SK-N-MC (cell line): Measurements from ENCODE around the gene OR51E2.

ENCODE experiments used
- DNase-seq: peaks from one replicate; pipeline ENCODE4 v3.0.0-alpha.2; 2011; ENCODE audit warnings: low read depth, low spot score
- H3K27ac ChIP-seq: fragments of 200-600 bp; sonication (generic); 2 replicates; pipeline ENCODE4 v1.5.1; 2016; ENCODE audit warnings: mixed run types
- H3K36me3 ChIP-seq: fragments of 200-600 bp; sonication (generic); 2 replicates; pipeline ENCODE4 v1.6.1; 2017; ENCODE audit warnings: antibody characterized with exemption, low read length, mixed read lengths; ENCODE audit not compliant: insufficient read depth
- H3K4me3 ChIP-seq: fragments of 200-600 bp; sonication (generic); 2 replicates; pipeline ENCODE4 v1.5.1; 2016
- H3K9ac ChIP-seq: fragments of 200-600 bp; sonication (generic); 2 replicates; pipeline ENCODE4 v1.8.0; 2017; ENCODE audit warnings: mixed run types, mixed read lengths; ENCODE audit not compliant: insufficient read length
- H3K9me3 ChIP-seq: fragments of 200-600 bp; sonication (generic); 2 replicates; pipeline ENCODE4 v1.6.1; 2017; ENCODE audit warnings: low read depth, mild to moderate bottlenecking, antibody characterized with exemption, low read length, moderate library complexity, mixed read lengths
- EZH2 ChIP-seq: fragments of 200-600 bp; sonication (generic); IDR thresholded peaks from one replicate; pipeline ENCODE4 v1.6.1; 2017; ENCODE audit warnings: antibody characterized with exemption
- FOXP2 ChIP-seq: optimal IDR thresholded peaks from 2 replicates; pipeline ENCODE3; 2011; ENCODE audit warnings: mild to moderate bottlenecking, moderate library complexity; ENCODE audit not compliant: insufficient read depth; ENCODE audit errors: extremely low read length, control extremely low read depth
- POLR2AphosphoS5 ChIP-seq: IDR thresholded peaks from 2 replicates; pipeline ENCODE4 v1.6.1; 2012; ENCODE audit warnings: mild to moderate bottlenecking, low read depth, low read length, borderline replicate concordance

Gene OR51E2

GRCh38 chr11:4636962-4637661 is 60.5 kb downstream of the OR51E2 start, which contains the start of gene OR51D1:
OR51D1 (plus strand) TSS chr11:4637477; CDS start chr11:4639791, 2,314 bp downstream.
- TF ChIP-seq FOXP2: no peak
- no peak for TF ChIP-seq POLR2AphosphoS5
- Histone ChIP-seq H3K27ac (no peak within 1 kb of the TSS), H3K36me3 (no peaks in the 10 kb centered on the region), H3K9me3 (no peaks in the 10 kb centered on the region), H3K4me3 (no peak within 1 kb of the TSS), H3K9ac (no peak within 1 kb of the TSS)
- peak; percentile 28 for DNase-seq

- no peak overlapping the region for H3K4me3 ChIP-seq
- TF ChIP-seq POLR2AphosphoS5: no peak
- no peak for TF ChIP-seq EZH2
- no peak for DNase-seq
- no peak overlapping the region for H3K27ac ChIP-seq
- no peak overlapping the region for H3K9ac ChIP-seq
- no peaks in the 10 kb centered on the region for H3K9me3 ChIP-seq
- no peaks in the 10 kb centered on the region for H3K36me3 ChIP-seq
These were observed 61.5 kb downstream of the OR51E2 start for GRCh38 chr11:4636136-4636535.
